Kidney epithelial cell (primary cell): Measurements from ENCODE around the gene ALDH3B1. TPM values are rescaled to one million over a fixed set of nuclear protein-coding genes. Genes with fewer than 3 reads are reported as not detected.
"Not testable (repeated sequence)": the region's sequence is repeated elsewhere in the genome, so short reads cannot be mapped to it uniquely, and the experiment has no call there.

Source experiments
- DNase-seq: peaks from one replicate; pipeline ENCODE4 v3.0.0-alpha.2; 2010; ENCODE audit warnings: low read depth
- H3K27me3 ChIP-seq: 2 replicates; pipeline ENCODE4 v1.6.0; 2011; ENCODE audit warnings: low read length; ENCODE audit not compliant: control insufficient read depth, insufficient read depth
- H3K36me3 ChIP-seq: 2 replicates; pipeline ENCODE4 v1.5.1; 2011; ENCODE audit warnings: low read length; ENCODE audit not compliant: control insufficient read depth, insufficient read depth
- H3K4me3 ChIP-seq: 2 replicates; pipeline ENCODE4 v1.5.1; 2011; ENCODE audit warnings: low read depth, mild to moderate bottlenecking, control low read depth, low read length
- total RNA-seq: library from RNA; depleted of rRNA; stranded (reverse); fragments of >200 nt; gene quantifications from 2 replicates; pipeline ENCODE4 v1.2.3, GENCODE V29; 2015
- TF ChIP-seq, protein P1 (sequence below): IDR thresholded peaks from 2 replicates; pipeline ENCODE4 v1.5.1; 2011; ENCODE audit warnings: mild to moderate bottlenecking, moderate library complexity, low read length, control low read depth, inconsistent platforms; ENCODE audit not compliant: insufficient read depth, poor library complexity, severe bottlenecking

Gene ALDH3B1
- total RNA-seq, 1 donor from 2014 or later = 2.6 TPM

DNA sequence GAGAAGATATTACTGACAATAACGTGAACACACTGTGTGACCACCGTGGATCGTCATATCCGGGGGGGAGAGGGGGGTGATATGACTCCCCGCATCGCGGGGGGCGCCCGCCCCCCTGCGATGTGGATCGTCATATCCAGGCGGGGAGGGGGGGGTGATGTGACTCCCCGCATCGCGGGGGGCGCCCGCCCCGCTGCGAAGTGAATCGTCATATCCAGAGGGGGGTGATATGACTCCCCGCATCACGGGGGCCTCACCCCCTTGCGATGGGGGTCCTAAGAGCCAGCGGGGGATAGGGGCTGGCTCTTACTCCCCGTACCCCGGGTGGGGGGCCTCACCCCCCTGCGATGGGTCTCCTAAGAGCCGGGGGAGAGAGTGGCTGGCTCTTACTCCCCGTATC, 26.2 kb upstream of the ALDH3B1 start:
- DNase-seq = no peak
- H3K36me3 ChIP-seq = no peaks in the 10 kb centered on the region
- no peak overlapping the region for H3K4me3 ChIP-seq
- no peaks in the 10 kb centered on the region for H3K27me3 ChIP-seq
- TF ChIP-seq, protein P1, sequence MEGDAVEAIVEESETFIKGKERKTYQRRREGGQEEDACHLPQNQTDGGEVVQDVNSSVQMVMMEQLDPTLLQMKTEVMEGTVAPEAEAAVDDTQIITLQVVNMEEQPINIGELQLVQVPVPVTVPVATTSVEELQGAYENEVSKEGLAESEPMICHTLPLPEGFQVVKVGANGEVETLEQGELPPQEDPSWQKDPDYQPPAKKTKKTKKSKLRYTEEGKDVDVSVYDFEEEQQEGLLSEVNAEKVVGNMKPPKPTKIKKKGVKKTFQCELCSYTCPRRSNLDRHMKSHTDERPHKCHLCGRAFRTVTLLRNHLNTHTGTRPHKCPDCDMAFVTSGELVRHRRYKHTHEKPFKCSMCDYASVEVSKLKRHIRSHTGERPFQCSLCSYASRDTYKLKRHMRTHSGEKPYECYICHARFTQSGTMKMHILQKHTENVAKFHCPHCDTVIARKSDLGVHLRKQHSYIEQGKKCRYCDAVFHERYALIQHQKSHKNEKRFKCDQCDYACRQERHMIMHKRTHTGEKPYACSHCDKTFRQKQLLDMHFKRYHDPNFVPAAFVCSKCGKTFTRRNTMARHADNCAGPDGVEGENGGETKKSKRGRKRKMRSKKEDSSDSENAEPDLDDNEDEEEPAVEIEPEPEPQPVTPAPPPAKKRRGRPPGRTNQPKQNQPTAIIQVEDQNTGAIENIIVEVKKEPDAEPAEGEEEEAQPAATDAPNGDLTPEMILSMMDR = no peak

DNA sequence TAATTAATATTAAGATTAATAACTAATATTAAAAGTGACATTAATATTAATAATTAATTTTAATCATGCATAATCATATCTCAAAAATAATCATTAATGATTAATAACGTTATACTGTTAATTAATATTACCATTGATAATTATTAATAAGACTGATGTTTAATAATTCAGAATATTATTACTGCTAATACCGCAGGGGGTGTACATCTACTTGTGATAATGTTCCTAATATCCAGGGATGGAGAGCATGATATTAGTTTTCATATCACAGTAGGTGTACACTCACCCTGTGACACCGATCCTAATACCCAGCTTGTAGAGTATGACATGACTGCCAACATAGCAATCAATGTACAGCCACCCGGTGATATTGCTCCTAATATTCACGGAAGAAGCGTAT, 24.8 kb upstream of the ALDH3B1 start:
- DNase-seq, H3K36me3 ChIP-seq, H3K27me3 ChIP-seq, H3K4me3 ChIP-seq: not testable (repeated sequence)

DNA sequence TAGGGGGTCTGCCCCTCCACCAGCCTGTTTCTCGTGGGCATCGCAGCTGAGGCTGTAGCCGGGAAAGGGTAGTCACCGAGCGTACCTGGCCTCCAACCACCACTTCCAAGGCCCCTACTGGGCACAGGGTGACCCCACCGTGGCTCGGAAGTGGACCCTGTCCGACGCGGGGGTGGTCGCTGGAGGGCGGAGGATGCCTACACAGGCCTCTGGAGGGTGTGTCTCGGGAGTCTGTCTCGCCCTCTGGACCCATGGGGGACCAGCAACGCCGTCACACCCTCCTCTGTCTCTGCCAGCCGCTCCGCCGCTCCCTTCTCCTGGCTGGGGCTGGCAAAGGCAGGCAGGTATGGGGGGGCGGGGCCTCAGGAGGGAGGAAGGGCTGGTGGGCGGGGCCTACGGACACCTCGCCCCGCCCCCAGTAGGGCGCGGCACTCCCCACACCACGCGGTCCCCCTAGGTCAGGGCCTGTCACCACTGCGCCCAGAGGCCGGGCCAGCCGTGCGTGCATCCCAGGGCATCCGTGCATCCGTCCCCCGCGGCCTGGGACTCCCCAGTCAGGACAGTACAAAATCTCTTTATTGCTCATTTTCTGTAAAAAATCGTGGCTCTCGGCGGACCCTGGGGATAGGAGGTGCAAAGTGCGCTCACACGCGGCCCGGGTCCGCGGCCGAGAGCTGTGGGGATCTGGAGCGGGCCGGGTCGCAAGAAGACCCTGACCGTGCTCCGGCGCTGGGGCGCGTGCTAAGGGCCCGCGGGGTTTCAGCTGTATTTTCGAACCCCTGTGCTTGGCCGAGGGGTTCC, 19.4 kb upstream of the ALDH3B1 start:
- H3K4me3 ChIP-seq, H3K36me3 ChIP-seq, H3K27me3 ChIP-seq, DNase-seq: not testable (repeated sequence)

DNA sequence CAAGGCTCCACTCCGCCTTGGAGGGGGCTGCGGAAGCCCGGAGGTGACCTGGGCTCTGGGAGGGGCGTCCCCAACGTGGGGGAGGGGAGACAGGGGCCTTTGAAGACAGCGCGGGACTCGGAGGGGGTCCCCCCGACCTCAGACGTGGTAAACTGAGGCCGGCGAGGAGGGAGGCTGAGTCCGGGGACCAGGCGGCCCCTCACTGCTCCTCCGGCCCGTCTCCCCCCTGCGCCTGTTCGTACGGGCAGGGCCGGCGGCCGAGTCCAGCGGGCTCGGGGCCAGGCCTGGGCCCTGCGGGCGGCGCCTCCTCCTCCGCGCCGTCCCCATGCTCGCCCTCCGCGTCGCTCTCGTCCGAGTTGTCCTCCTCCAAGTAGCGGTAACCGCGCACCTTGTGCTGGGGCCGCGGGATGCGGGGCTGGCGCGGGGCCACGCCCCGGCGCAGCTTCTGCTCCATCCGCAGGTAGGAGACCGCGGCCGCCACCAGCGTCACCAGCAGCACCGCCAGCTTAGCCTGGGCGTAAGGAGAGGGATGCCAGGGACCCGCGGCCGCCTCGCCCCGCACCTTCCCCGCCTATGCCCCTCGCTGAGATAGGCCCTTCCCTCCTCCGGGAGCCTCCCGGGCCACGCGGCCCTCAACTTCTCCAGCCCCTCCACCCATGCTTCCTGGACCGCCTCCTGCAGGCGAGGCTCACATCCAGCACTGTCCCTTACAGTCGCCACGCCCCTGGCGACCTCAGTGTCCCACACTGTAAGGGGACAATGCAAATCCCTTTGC, 18.6 kb upstream of the ALDH3B1 start:
- H3K36me3 ChIP-seq, H3K27me3 ChIP-seq, DNase-seq, H3K4me3 ChIP-seq: not testable (repeated sequence)

DNA sequence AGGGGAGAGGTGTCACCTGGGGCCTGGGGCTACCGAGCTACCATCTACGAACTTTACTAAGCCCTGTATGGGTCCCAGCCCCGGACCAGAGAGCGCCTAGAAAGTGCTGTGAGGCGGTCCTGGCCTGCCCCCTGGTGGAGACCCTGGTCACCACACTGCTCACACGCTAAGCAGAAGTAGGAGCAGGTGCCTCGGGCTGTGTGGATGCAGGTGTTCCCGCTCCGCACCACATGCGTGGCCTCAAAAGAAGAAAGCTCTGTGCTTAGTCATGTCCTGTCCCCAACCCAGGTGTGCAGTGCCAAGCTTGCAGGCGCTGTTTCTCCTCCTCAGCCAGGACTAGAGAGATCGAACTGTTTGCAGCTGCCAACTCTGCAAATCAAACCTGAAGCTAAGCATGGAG, 16.3 kb upstream of the ALDH3B1 start:
- TF ChIP-seq, protein P1 = peak; percentile 59
- not testable (repeated sequence) for H3K36me3 ChIP-seq, DNase-seq, H3K4me3 ChIP-seq, H3K27me3 ChIP-seq

DNA sequence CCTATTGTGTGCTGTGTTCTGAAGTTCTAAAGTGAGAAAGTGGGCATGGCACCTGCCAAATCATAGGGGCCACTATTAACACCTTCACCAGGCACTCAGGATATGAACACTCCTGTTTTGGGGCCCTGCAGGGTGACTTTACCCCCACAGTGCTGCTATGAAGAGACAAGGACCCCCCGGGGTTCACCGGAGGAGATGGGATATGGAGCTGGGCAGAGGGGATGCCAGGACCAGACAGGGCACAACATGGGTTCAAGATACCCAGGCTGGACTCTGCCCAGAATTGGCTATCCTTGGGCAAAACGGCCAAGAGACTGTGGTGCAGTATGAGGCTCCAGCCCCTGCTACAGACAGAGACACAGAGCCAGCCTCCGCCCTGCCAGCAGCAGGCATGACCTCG, 15.7 kb upstream of the ALDH3B1 start:
- not testable (repeated sequence) for DNase-seq, H3K36me3 ChIP-seq, H3K4me3 ChIP-seq, H3K27me3 ChIP-seq

DNA sequence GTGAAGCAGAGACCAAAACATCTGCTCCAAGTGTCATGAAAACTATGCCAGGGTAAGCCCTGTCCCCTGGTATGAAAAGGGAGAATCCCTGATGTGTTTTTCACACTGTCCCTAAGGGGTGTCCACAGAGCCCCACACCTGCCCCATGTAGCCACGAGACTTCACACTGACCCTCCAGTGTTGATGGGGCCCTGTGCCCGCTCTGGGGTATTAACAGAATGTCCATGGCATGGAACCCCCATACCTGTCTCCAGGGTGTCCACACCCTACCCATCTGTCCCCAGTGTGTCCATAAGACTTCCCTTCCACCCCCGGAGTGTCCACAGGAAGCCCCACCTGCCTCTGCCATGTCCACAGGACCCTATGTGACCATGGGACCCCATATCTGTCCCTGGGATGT, 15.0 kb upstream of the ALDH3B1 start:
- H3K27me3 ChIP-seq, DNase-seq, H3K4me3 ChIP-seq, H3K36me3 ChIP-seq: not testable (repeated sequence)

DNA sequence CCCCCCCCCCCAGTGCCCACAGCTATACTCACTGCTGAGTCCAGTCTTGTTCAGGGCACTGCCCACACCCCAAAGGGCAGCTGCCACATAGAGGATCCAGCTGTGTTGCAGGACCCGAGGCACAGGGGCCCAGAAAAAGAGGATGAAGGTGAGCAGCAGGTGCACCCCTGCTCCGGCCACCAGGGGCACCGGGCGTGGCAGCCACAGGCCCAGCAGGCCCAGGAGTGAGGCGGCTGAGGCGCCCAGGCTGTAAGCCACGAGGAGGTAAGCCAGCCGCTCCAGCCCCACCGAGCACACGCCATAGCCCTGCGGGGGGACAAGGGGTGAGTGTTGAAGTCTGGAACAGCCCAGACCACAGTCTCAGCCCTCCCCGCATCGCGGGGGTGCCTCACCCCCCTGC, 14.5 kb upstream of the ALDH3B1 start:
- not testable (repeated sequence) for DNase-seq, H3K36me3 ChIP-seq, H3K27me3 ChIP-seq, H3K4me3 ChIP-seq

DNA sequence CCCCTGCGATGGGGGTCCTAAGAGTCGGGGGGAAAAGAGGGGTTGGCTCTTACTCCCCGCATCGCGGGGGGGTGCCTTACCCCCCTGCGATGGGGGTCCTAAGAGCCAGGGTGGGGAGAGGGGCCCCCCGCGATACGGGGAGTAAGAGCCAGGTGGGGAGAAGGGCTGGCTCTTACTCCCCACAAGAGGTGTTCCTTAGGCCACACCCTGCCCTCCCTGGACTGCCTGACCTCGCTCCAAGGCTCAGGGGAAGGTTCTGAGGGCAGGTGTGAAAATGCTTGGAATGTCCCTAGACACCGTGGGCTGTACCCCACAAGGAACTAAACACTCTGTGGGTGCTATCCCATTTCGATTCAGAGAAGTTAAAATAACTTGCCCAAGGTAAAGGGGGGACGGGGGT, 14.1 kb upstream of the ALDH3B1 start:
- Histone ChIP-seq H3K27me3 (no peaks in the 10 kb centered on the region), H3K36me3 (no peaks in the 10 kb centered on the region), H3K4me3 (no peak overlapping the region)
- TF ChIP-seq, protein P1 = no peak
- DNase-seq = no peak
